B cell (primary cell): ENCODE measurements around the gene HDGFL2.

Experiments used
- EZH2 ChIP-seq: IDR thresholded peaks from 2 replicates; pipeline ENCODE4 v1.6.1; 2012; ENCODE audit warnings: borderline replicate concordance, low read depth, mild to moderate bottlenecking, moderate library complexity, low read length; ENCODE audit not compliant: insufficient read depth, poor library complexity, severe bottlenecking
- TF ChIP-seq, protein P1 (sequence below): fragments of 200-600 bp; IDR thresholded peaks from one replicate; pipeline ENCODE4 v1.8.0; 2022; ENCODE audit warnings: antibody characterized with exemption, mild to moderate bottlenecking

- TF ChIP-seq, protein P1, sequence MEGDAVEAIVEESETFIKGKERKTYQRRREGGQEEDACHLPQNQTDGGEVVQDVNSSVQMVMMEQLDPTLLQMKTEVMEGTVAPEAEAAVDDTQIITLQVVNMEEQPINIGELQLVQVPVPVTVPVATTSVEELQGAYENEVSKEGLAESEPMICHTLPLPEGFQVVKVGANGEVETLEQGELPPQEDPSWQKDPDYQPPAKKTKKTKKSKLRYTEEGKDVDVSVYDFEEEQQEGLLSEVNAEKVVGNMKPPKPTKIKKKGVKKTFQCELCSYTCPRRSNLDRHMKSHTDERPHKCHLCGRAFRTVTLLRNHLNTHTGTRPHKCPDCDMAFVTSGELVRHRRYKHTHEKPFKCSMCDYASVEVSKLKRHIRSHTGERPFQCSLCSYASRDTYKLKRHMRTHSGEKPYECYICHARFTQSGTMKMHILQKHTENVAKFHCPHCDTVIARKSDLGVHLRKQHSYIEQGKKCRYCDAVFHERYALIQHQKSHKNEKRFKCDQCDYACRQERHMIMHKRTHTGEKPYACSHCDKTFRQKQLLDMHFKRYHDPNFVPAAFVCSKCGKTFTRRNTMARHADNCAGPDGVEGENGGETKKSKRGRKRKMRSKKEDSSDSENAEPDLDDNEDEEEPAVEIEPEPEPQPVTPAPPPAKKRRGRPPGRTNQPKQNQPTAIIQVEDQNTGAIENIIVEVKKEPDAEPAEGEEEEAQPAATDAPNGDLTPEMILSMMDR, result no peak
- TF ChIP-seq EZH2, result no peak
Observed at GRCh38 chr19:4542896-4543841, 71.1 kb downstream of the HDGFL2 start.
